Epithelial cell of alveolus of lung (primary cell): Measurements from ENCODE around the gene TNN. TPM values are rescaled to one million over a fixed set of nuclear protein-coding genes. Genes with fewer than 3 reads are reported as not detected.

Source experiments
- total RNA-seq: library from RNA; depleted of rRNA; stranded (reverse); fragments of >200 nt; gene quantifications from 2 replicates; pipeline ENCODE4 v1.2.1, GENCODE V29; 2015

Gene TNN
- total RNA-seq: 0.08 TPM in 1 of 2 replicates, not detected in the other

DNA sequence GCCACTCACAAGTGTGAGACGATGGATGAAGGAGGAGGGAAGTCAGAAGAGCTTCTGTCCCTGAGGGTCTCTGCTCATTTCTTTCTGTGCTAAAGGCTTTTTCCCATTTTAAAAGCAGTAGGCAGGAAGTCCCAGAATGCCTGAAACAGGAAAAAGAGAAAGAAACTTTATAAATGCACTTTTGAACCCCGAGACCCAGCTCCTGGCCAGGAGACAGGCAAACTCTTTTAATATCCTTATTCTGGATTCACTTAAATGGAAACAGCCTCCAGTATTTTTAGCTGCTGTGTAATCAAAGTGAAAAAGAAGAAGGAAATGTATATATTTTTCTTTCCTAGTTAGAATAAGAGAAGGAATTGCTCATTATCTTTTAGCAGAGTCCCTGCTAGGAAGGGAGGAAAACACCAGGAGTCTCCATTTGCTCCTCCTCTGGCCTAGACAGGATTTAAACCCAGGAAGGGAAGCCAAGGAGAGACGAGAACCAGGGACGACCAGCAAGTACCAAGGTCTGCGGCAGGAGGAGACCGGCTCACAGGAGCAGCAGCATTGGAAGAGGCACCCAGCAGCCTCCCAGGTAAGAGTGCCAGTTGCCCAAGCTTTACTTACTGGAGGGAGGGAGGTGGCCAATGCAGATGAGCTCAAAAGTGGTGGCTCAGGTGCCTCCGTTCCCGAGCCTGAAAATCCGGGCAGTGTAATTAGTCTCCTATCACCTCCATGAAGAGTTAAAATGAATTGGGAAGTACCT lies at the start of gene TNN:
Gene TNN, plus strand, starts transcription at position 472 of the 745 bp plus-strand sequence. CDS start 9,586 bp downstream, outside the sequence.

DNA sequence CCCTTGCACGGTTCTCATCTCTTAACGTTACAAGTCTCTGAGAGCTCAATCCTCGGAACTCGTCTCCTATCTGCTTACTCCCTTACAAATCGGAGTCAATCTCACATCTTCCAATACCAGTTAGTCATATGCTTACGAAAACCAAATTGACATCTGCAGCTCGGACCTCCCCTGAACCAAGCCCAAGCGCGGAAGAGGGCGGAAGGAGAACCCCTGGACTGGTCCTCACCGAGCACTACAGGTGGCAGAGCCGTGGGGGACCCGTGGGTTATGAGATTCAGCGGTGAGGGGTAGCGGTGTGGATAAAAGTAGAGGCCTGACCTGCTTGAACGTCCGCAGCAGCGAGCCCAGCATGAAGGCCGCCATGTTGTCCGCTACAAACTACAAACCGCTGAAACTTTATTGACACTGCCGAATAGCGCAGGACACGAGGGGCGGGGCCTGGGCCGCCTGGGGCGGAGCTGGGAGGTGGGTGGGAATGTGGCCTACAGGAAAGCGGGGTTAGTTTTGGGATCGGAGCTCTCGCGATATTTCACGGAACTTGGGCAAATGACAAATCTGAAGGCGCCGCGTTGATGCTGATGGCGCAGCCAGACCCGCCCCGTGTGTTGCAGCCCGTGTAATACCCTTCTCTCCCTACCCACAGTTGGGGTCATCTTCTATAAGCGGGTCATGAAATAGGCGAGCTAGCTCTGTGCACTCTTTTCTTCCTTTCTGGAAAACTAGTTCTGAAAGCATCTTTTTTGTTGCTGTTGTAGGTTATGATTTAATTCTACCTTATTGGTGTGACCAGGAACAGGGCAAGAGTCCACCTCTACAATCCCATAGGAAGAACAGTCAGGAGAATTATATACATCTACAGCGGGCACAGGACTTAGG lies 44.4 kb upstream of the TNN start, which contains the start of gene MRPS14:
Gene MRPS14, minus strand, starts transcription at position 383 of the 879 bp plus-strand sequence. Its CDS starts 17 bp downstream, at position 366.

GRCh38 chr1:175192630-175193526 lies 125.2 kb downstream of the TNN start, which contains the start of gene KIAA0040:
Gene KIAA0040 (minus strand): TSS chr1:175192776. CDS start chr1:175161013, 31,763 bp downstream.

Other genes starting within 250 kb of the TNN start
- 69.9 and 82.1 TPM in 2 replicates for gene CACYBP, start 67.9 kb upstream of the TNN start, total RNA-seq
- gene MRPS14, start 44.4 kb upstream of the TNN start, total RNA-seq: 19.8 and 30.4 TPM in 2 replicates
- gene KIAA0040, start 124.9 kb downstream of the TNN start, total RNA-seq: 0.16 and 0.52 TPM in 2 replicates